HCT116 (cell line): ENCODE measurements around the gene PRDM2.

Source experiments
- CEBPB ChIP-seq: IDR thresholded peaks from 2 replicates; pipeline ENCODE4 v1.6.1; 2012; ENCODE audit warnings: low read depth
- CTCF ChIP-seq, 3 experiments: fragments of 200-600 bp in 1 of 3; sonication (generic) in 1 of 3; IDR thresholded peaks in 2 of 3; conservative IDR thresholded peaks in 1 of 3; 2 replicates each; pipeline ENCODE4 v1.5.1; 2012 to 2017; ENCODE audit warnings: low read depth in 2 of 3, low read length in 2 of 3, antibody characterized with exemption in 1 of 3, borderline replicate concordance in 1 of 3, control low read depth in 1 of 3, mild to moderate bottlenecking in 1 of 3, mixed read lengths in 1 of 3, mixed run types in 1 of 3, moderate library complexity in 1 of 3; ENCODE audit not compliant: insufficient read depth in 1 of 3
- EGR1 ChIP-seq: IDR thresholded peaks from 2 replicates; pipeline ENCODE4 v1.6.1; 2012; ENCODE audit warnings: low read depth
- EZH2 ChIP-seq: fragments of 200-600 bp; sonication (generic); IDR thresholded peaks from 2 replicates; pipeline ENCODE4 v1.6.1; 2017; ENCODE audit warnings: antibody characterized with exemption, mixed run types
- EZH2phosphoT487 ChIP-seq: fragments of 200-600 bp; IDR thresholded peaks from 2 replicates; pipeline ENCODE4 v1.6.1; 2018; ENCODE audit warnings: antibody characterized with exemption, borderline replicate concordance
- JUND ChIP-seq: IDR thresholded peaks from 2 replicates; pipeline ENCODE4 v1.6.1; 2012
- MAX ChIP-seq: IDR thresholded peaks from 2 replicates; pipeline ENCODE4 v1.6.1; 2012
- POLR2A ChIP-seq: IDR thresholded peaks from 2 replicates; pipeline ENCODE4 v1.7.0; 2011; ENCODE audit warnings: borderline replicate concordance; ENCODE audit not compliant: insufficient read depth, insufficient read length; ENCODE audit errors: extremely low read depth
- POLR2AphosphoS5 ChIP-seq: IDR thresholded peaks from 2 replicates; pipeline ENCODE4 v1.6.1; 2011; ENCODE audit warnings: mild to moderate bottlenecking, low read depth, low read length, moderate library complexity
- RAD21 ChIP-seq: IDR thresholded peaks from 2 replicates; pipeline ENCODE4 v1.6.1; 2012; ENCODE audit warnings: low read depth, mild to moderate bottlenecking
- SIN3A ChIP-seq: IDR thresholded peaks from 2 replicates; pipeline ENCODE4 v1.6.1; 2012; ENCODE audit warnings: low read depth
- SP1 ChIP-seq: IDR thresholded peaks from 2 replicates; pipeline ENCODE4 v1.6.1; 2012; ENCODE audit warnings: low read depth
- SRF ChIP-seq: IDR thresholded peaks from 2 replicates; pipeline ENCODE4 v1.6.1; 2012; ENCODE audit warnings: low read depth
- ZFX ChIP-seq: fragments of 450-650 bp; IDR thresholded peaks from 2 replicates; pipeline ENCODE4 v1.6.1; 2017

- no peak for TF ChIP-seq CTCF (IDR thresholded peaks at IDR 0.05 in 2 of 3, conservative IDR thresholded peaks at IDR 0.05 in 1 of 3; ENCODE audit: borderline replicate concordance in 1 of 3, insufficient read depth in 1 of 3, low read depth in 2 of 3, low read length in 2 of 3)
- TF ChIP-seq EGR1 = no peak
- no peak for TF ChIP-seq SIN3A
- no peak for TF ChIP-seq RAD21
- TF ChIP-seq POLR2A = no peak
- TF ChIP-seq MAX = no peak
- no peak for TF ChIP-seq EZH2
- no peak for TF ChIP-seq POLR2AphosphoS5
- no peak for TF ChIP-seq SP1
- no peak for TF ChIP-seq ZFX
- TF ChIP-seq EZH2phosphoT487 = no peak
- TF ChIP-seq SRF = no peak
- TF ChIP-seq JUND = no peak
- no peak for TF ChIP-seq CEBPB
These were observed 30.3 kb downstream of the PRDM2 start for GRCh38 chr1:13730291-13730690.
